Activated CD4-positive, alpha-beta T cell treated with anti-CD3 and anti-CD28 coated beads, Interleukin-2, amount 50 U/mL, for 1 hour (primary cell): Measurements from ENCODE around the gene IL17B.

Experiments used
- DNase-seq: peaks from one replicate; pipeline ENCODE4 v3.0.0-alpha.2; 2020

IL17B gene, protein sequence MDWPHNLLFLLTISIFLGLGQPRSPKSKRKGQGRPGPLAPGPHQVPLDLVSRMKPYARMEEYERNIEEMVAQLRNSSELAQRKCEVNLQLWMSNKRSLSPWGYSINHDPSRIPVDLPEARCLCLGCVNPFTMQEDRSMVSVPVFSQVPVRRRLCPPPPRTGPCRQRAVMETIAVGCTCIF

DNA sequence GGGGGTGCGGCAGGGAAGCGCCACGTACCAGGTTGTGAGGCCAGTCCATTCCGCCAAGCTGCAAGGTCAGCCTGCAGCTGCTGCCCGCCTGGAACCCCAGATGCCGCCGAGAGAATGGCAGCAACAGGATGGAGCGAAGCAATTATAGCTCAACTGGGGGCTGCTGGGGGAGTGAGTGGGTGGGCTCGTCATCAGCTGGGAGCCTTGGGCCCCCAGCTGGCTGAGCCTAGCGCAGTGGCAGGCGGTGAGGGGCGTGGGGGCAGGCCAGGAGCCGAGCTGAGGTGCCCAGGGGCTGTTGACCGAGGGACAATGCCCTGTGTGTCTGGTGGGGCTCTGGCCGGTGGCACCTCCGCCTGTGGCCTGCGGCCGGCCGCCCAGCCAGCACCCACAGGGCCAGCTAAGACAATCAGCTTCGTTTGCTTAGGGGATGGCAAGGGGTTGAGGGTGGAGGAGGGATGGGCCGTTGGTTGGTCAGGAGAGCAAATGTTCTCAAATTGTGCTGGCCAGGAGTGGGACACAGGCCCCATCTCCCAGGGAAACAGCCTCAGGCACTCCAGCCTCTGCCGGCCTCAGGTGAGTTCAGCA, at the start of gene IL17B:
IL17B (minus strand) TSS at position 116 of the 585 bp plus-strand sequence; CDS start at position 49, 67 bp downstream.
- no peak for DNase-seq

DNA sequence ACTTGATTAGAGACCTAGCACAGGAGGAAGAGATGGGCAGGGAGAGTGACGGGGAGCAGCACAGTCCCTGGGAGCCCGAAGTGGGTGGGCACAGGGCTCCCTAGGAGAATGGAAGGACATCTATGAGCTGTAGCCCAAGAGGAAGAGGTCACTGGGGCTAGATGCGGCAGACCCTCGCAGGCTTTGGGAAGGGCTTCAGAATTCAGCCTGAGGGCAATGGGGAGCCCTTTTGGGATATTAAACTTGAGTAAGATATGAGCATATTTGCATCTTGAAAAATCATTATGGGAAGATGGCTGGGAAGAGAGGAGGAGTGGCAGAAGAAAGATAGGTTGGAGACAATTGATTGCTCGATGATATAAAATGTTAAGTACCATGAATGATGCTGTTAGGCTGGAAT, 48.9 kb upstream of the IL17B start:
- no peak for DNase-seq

DNA sequence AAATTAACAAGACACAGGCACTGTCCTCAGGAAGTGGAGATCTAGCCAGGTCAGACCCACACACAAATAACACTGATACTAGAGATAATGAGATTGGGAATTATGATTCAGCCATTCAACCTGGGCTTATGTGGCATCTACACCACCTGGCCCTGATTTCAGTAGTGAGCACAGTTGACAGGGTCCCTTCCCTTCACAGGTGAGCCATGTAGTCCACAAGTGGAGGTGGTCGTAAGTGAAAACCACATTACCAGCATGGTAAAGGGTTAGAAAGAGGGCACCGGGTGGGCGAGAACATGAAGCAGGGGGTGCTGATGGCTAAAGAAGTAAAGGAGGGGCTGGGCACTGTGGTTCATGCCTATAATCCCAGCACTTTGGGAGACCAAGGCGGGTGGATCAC, 48.3 kb upstream of the IL17B start:
- no peak for DNase-seq

DNA sequence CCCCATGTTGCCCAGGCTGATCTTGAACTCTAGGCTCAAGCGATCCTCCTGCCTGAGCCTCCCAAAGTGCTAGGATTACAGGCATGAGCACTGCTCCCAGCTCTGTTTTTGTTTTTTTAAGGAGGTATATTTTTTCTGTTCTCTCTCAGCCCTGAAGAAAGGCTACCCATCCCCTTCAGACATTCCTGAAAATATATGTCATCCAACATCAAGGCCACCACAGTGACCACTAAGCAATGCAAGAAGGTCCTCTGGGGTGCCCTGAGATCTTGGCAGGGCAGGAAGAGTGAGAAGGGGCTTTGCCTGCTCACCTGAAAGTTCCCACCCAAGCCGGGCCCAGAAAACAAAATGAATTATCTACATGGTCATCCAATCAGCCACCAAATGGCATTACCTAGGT, 47.8 kb upstream of the IL17B start:
- no peak for DNase-seq

DNA sequence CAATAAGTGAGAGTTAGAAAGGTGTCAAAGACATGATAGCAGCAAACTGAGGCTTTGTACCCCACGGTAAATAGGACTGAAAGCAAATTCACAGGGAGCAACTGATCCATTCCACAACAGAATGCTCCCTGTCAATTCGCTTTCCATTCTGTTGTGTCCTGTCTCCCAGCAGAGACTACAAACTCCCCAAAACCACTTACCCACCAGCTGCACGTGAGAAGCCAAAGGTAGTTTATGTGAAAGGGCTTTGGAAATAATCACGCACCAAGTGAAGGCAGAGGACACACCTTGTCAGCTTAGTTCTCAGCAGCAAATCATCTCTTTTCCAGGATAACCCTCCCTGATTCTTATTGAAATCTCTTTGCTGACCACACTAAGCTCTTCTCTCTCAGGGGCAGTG, 46.6 kb upstream of the IL17B start:
- DNase-seq, result no peak

DNA sequence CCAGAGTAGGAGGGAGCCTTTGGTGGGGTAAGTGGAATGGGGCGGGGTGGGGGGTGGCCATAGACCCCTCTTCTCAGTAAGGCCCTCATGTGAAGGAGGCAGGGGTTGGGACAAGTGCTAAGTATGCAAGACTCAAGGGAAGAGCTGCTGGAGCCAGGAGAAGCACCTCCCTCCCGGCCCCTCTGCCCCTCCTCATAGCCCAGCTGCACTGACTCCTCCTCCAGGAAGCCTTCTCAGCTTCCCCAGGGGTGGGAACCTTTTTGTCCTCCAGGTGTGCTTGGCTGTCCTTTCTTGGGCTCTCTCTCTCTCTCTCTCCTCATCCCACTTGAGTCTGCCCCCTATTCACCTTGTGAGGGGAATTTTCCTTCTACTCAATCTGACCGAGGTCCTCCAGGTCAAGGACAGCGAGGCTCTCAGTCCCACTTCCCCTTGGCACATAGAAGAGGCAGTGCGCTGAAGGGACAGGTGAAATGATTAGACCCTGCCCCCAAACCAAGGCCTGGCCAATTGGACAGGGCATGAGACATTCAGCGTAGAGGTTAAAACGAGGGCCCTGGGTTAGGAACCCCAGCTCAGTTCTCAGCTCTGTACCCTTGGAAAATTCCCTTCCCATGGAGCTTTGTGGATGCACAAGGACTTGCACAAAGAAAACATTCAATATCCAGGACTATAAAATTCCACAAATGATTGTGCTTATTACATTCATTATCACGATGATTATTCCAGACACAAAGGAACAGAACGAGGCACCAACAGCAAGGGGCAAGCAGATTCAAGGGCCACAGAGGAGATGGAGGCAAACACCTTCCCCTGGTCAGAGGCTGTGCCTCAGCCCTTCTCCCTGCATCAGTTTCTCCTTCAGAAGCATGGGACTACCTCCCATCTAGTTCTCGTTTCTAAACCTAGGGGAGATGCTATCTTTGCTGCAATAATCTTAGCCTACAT, 45.6 kb upstream of the IL17B start:
- DNase-seq, result no peak

DNA sequence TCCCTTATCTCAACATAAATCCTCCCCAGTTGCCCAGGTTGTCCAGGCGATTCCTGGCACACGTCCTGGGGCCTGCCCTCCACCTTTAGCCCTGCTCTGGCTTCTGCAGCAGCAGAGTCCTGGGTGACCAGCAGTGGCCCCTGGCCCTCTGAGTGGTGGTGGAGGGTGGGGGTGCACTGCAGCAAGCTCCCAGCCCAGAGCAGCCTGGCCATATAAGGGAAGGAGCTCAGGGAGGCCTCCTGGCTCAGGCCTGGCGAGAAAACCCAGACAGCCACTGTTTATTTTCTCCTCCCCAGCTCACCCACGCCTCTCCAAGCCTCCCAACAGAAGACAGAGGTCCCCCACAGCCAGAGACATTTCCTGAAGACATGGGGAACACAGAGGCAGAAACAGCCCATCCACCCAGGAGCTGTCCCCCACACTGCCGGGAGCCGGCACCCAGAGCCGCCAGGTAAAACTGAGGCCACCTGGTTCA, 44.7 kb upstream of the IL17B start:
- no peak for DNase-seq

DNA sequence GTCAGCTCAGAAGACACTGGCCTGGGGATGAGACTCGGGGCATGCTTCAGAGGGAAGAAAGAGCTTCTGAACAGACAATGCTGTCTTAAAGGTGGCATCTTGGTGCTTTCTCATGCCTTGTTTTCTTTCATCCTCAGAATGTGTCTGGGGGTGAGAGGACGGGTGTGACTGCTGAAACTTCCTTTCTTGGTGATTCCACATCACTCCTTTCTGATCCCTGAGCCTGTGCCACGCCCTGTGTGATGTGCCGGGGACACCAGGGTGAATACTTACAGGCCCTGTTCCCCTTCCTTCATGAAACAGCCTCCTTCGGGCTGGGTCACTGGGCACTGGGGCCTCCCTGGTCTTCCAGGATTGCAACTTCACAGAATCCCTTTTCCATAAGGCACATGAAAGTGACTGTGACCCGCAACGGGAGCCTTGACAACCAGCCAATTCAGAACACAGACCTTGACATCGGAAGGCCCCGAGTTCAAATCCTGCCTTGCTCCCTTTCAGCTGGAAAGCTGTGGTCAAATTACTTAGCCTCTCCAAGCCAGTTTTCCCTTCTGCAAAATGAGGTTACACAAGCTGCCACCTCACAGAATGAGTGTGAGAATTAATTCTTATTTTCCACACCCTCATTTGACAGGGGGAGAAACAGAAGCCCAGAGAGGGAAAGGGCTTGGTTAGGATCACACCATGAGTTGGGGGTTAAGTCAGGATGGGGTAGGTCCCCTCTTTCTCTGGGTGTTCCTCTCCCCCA, 44.1 kb upstream of the IL17B start:
- no peak for DNase-seq

DNA sequence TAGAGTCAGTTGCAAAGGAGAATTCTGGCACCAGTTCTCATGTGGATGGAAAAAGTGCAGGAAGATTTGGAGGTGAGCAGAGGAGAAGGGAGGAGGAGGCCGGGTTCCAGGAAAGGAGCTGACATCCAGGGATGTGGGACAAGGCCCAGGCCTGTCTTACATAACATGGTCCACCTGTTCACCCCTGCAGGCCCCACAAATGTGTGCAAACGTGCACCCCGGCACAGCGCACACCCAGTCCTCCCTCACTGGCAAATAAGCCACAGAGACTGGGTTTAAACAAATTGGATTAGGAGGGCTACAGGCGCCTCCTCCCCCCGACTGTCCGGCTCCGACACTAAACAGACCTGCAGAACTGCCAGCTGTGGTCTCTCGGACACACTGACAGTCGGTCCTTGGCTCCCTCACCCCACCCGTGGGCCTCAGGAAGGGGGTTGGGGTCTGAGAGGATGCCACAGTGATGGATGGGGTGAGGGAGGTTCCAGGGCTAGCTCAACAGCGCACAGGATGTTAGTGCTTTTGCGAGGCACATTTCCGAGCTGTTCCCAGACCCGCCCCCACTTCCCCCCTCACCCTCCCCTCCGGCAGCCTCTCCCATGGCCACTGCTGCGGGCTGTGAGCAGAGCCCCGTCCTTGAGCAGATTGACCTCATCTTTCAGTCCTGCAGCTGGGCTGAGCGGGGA, 43.4 kb upstream of the IL17B start:
- DNase-seq, result no peak

DNA sequence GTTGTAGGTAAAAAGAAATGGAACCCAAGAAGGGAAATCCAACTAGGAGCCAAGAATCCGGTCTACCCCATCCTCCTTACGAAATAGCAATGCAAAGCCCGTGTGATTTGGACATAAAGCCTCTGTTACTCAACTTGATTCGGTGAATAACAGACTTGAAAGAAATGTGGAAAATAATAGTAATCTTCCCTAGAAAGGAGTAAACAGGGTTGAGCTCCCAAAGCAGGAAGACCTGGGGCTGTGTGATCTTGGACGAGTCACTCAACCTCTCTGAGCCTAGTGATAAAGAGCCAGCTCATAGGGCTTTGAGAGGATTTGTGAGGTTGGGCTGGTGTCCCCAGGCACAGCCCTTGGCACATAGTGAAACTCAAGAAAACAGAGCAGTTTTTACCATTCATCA, 42.7 kb upstream of the IL17B start:
- DNase-seq, result no peak

DNA sequence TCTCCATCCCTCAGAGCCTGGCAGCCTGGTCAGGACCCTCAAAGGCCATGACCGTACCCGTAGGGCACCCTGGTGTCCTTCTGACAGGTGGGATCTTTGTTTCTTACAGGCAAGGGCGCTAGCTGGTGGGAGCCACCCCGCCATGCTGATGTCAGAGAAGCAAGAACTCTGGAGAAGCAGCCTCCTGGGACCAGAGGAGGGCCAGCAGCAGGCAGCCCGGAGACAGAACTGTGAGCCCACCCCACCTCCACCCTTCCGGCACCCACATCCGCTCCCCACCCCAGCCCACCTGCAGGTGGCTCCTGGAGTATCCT, 42.2 kb upstream of the IL17B start:
- no peak for DNase-seq

DNA sequence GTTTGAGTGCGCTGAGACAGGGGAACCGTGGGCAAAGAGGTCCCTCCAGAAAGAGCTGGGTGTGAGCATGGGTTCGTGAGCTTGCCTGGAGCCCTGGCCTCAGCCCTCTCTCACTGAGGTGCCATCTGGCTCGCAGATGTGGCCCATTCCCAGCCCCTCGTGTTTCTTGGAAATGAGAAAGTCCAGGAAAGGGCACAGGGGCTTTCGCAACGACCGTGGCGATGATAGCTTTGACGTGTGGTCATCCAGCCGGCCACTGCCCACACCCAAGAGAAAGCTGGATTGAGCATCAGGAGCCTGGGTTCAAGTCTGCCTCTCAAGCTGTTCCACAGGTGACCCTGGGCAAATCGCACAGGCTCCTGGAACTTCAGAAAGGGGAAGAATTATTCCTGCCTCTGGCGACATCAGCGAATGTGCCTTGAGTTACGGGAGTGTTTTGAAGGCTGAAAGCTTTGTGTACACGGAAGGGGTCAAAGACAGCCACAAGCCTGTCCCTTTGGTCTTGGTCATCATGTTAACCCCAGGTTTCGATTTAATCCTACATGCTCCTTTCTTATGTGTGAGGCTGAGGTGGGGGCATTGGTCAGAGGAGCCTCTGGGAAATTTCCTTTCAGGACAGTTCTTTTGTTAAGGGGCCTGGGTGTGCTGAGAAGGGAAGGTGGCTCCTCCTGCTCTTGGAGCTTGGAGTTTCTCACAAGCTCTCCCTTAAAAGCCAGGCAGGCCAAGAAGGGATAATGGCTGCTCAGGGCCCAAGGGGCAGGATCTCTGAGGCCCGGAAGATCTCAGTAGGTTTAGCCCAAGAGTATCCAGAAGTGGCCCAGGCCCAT, 41.7 kb upstream of the IL17B start:
- DNase-seq, result no peak

DNA sequence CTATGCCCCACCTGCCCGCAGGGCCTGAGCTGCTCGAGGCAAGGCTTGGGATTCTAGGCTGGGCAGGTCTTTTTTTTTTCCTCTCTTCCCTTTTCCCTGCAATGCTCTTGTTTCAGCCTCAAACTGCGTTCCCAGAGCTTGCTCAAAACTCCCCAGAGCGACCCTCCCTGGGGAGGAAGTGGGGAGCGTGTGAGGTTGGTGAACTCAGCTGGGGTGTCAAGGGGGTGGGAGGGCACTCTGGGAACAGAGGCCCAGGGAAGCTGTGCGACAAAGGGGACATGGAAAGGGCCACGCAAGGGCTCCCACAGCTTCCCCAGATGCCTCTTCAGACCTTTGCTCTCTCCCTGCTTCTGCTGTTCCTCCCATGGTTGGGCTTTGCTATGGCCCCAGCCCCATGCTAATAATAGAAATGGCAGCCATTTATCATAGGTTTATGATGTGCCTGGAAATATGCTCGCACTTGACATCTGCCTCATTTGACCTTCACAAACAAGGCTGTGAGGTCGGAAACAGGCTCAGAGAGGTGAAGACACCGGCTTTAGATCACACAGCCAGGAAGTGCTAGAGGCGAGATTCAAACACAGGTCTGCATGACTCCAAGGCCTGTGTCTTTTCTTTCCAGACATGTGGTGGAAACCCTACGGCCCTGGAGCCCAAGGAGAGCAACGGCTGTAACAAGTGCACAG, 40.9 kb upstream of the IL17B start:
- no peak for DNase-seq

DNA sequence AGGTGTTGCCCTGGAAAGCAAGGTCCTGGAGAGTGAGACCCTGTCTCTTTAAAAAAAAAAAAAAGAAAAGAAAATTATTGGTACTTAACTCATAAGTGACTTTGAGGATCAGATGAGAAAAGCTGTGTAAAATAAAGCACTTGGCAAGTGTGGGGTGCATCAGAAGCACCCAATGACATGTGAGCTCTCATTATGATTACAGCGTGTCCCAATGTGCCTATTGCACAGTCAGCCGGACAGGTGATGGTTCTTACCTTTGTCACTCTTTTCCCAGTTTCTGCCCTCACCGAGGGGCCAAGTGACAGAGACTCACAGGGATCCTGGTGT, 40.4 kb upstream of the IL17B start:
- no peak for DNase-seq

DNA sequence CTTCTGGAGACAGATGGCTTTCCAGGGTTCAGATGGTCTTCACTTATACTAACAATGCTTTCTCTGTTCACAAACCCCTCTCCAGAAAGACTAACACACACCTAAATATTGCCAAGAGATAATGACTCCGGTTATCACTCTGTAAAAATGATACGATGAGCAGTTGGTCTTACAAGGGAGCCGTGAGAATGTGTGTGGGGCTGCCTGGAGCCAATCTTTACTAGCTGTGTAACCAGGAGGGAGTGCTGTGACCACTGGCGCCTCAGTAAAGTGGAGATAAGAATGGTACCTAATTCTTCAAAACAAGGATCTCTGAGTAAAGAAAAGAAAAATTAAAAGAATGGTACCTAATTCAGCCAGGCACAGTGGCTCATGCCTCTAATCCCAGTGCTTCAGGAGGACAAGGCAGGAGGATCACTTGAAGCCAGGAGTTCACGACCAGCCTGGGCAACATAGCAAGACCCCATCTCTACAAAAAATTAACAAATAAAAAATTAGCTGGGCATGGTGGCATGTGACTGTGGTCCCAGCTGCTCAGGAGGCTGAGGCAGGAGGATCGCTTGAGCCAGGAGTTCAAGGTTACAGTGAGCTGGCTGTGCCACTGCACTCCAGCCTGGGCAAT, 39.9 kb upstream of the IL17B start:
- DNase-seq, result no peak

DNA sequence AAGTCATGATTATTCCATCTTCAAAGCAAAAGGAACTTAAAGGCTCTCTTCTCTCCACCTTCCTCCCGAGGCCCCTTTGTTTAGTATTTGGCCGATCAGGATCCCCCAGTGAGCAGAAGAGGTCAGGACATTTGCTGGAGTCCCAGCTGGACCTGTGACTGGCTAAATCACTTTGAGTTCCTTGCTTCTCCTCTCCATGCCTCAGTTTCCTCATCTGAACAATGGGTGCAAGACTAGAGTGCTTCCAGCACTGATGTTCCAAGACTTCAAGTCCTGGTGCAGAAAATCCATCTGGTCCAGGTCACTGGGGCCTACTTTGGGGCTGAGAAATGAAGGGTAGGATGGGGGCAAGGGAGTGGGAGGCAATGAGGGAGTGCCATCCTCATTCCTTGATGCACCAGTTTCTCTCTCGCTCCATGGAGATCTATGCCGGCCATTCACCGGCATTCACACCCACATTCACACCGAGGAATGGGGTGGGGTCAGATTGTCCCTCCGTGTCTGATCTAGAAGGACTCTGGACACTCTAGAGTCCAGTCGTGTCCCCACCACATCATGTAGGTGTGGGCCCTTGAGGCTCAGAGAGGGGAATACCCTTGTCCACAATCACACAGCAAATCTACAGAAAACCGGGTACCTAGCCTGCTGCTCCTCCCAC, 38.7 kb upstream of the IL17B start:
- no peak for DNase-seq

DNA sequence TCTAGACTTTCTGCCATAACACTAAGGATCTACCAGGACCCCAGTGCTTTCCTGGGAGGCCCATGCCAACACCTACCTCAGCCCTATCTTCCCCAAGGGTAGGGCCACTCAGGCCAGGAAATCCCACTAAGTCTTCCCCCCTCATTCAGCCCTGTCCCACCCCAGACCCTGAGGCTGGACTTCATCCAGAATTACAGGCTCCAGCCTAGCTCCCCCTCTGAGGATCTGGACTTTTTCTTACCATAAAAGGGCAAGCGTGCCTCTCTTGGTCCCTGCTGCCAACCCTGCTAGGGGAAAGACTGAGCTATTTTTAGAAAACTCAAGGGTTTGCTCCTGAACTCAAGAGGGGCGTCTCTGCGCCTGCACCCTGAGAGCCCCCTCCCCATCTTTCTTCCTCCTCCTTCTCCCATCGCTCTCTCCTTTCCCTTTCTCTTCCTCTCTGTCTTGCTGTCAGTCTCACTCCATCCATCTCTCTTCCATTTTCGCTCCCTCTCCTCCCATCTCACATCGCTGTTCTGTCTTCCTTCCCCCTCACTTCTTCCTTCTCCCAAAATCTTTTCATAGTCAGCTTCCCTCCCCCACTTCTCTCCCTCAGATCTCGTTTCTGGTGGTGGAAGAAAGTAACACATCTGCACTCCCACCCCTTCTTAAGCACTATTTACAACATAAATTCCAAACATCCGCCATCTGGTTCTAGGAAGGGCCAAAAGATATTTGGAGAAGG, 38.1 kb upstream of the IL17B start:
- DNase-seq, result no peak

DNA sequence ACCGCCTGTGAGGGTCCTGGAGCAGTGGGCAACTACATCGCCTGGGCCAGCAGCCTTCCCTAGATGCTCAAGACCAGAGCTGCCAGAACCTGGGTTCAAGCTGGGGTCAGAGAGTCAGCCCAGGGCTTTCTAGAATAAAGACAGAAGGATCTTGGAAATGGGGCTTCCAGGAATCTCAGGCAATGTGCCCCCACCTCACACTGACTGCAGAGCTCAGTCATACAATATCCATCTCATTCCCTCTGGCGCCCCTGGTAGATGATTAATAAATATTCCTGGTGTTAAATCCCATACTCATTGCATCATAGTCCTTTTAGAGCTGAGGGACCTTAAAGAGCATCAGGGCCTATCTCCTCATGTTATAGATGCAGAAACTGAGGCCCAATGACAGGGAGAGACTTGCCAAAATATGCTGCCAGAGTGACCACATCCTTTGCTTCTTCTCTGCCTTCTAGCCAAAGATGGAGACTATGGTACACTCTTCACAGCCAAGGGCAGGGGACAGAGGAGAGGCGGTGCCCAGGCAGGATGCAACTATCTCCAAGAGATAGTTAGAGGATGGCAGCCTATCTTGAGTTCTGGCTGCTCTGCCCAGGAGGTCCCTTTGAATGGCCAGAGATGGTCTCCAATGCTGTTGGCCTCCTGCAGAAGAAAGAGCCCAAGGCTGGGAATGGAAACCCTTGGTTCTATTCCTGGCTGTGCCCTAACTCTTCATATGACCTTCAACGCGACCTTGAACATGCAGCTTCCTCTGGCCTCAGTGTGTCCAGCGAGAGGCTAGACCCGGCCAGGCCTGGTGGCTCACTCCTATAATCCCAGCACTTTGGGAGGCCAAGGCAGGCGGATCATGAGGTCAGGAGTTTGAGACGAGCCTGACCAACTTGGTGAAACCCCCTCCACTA, 36.2 kb upstream of the IL17B start:
- no peak for DNase-seq
